Kidney (tissue), 14 donors: ENCODE data around the gene MTFR2. TPM values are rescaled to one million over a fixed set of nuclear protein-coding genes. Genes with fewer than 3 reads are reported as not detected.

Experiments used
- DNase-seq, 5 donors: peaks; one replicate each; pipeline ENCODE4 v3.0.0-alpha.2; 2013 to 2020
- FAIRE-seq: peaks from 2 replicates; lab custom pipeline; 2012; peaks lifted over from hg19 to GRCh38; lab: Jason Lieb, UNC
- H3K27ac ChIP-seq, 2 donors: one replicate each; pipeline ENCODE4 v1.7.0; 2013; ENCODE audit warnings: low read depth in 2 of 2, low read length in 2 of 2, inconsistent platforms in 1 of 2
- H3K27me3 ChIP-seq: one replicate; pipeline ENCODE4 v1.7.1; 2013; ENCODE audit warnings: low read length, inconsistent platforms; ENCODE audit not compliant: control insufficient read depth, insufficient read depth
- H3K36me3 ChIP-seq, 3 donors: one replicate each; pipeline versions ENCODE4 v1.7.0 to v1.7.1; 2013; ENCODE audit warnings: low read length in 3 of 3, control low read depth in 1 of 3, inconsistent platforms in 1 of 3; ENCODE audit not compliant: insufficient read depth in 3 of 3, control insufficient read depth in 2 of 3
- H3K4me1 ChIP-seq, 3 donors: one replicate each; pipeline versions ENCODE4 v1.7.0 to v1.7.1; 2013; ENCODE audit warnings: low read length in 3 of 3, inconsistent platforms in 1 of 3, low read depth in 1 of 3; ENCODE audit not compliant: control insufficient read depth in 2 of 3, insufficient read depth in 2 of 3
- H3K4me3 ChIP-seq, 3 donors: one replicate each; pipeline versions ENCODE4 v1.7.0 to v1.8.1; 2013; ENCODE audit warnings: low read length in 3 of 3, control low read depth in 1 of 3, inconsistent platforms in 1 of 3
- H3K9ac ChIP-seq, 3 donors: one replicate each; pipeline versions ENCODE4 v1.7.0 to v1.7.1; 2013; ENCODE audit warnings: low read length in 3 of 3, control low read depth in 1 of 3, inconsistent platforms in 1 of 3
- H3K9me3 ChIP-seq, 3 donors: one replicate each; pipeline versions ENCODE4 v1.7.0 to v1.7.1; 2013; ENCODE audit warnings: low read length in 3 of 3, control low read depth in 1 of 3, inconsistent platforms in 1 of 3; ENCODE audit not compliant: control insufficient read depth in 2 of 3, insufficient read depth in 1 of 3
- CTCF ChIP-seq: IDR thresholded peaks from 3 replicates; pipeline ENCODE4 v1.5.1; 2012; ENCODE audit warnings: mild to moderate bottlenecking, moderate library complexity, borderline replicate concordance; ENCODE audit not compliant: insufficient read depth; ENCODE audit errors: extremely low read depth
- intact Hi-C: fragments of 100-400 bp; cut with DNase I; formaldehyde crosslinking; loops from one replicate; pipeline ENCODE4 v1.11.1; 2022
- polyA plus RNA-seq: library from polyadenylated mRNA; stranded (reverse); fragments of 350-450 nt; fragmentation: Illumina TruSeq; extraction: RNeasy Lipid Tissue Mini Kit (QIAGEN cat#74804); gene quantifications from one replicate; pipeline ENCODE4 v1.2.3, GENCODE V29; 2014; ENCODE audit warnings: low read depth, low replicate concordance; ENCODE audit not compliant: insufficient read depth
- total RNA-seq: library from RNA; stranded (reverse); fragmentation: NEBNext Ultra II Directional; extraction: Animal tissue kit (Norgen Biotek cat#: 25700); gene quantifications from one replicate; pipeline ENCODE4 v1.2.1, GENCODE V29; 2021
- donor health status: control.
- donor health status: control.
- donor health status: control.
- donor health status: control.
- donor health status: control.
- donor health status: DM: yes; HTN: yes; CAD: no.
- donor health status: Normal renal cell carcinoma (clear cell type).

Gene MTFR2
- total and polyA plus RNA-seq, 2 donors from 2014 or later: 0.65 to 1.3 TPM

GRCh38 chr6:136254851-136255466, 4.8 kb upstream of the MTFR2 start:
- H3K27me3 ChIP-seq: no peaks in the 10 kb centered on the region
- H3K36me3 ChIP-seq: peaks cover 0 to 17% (median 2%) of the 10 kb centered on the region in 3 donors
- H3K9ac ChIP-seq: no peak overlapping the region
- no peak overlapping the region for H3K27ac ChIP-seq
- no peak overlapping the region for H3K4me3 ChIP-seq
- no peak for DNase-seq
- H3K9me3 ChIP-seq: no peaks in the 10 kb centered on the region
- intact Hi-C loops: no loop called here
- no peak for FAIRE-seq
- peaks cover 0 to 6% (median 5%) of the 10 kb centered on the region in 3 donors for H3K4me1 ChIP-seq
- no peak for TF ChIP-seq CTCF

GRCh38 chr6:136253734-136254133, 3.6 kb upstream of the MTFR2 start:
- Histone ChIP-seq H3K9me3 (no peaks in the 10 kb centered on the region), H3K9ac (no peak overlapping the region), H3K27me3 (no peaks in the 10 kb centered on the region), H3K36me3 (peaks cover 0 to 10% (median 2%) of the 10 kb centered on the region in 3 donors), H3K4me3 (no peak overlapping the region), H3K27ac (no peak overlapping the region), H3K4me1 (peaks cover 0 to 8% (median 6%) of the 10 kb centered on the region in 3 donors)
- no peak for TF ChIP-seq CTCF
- DNase-seq (no peak), FAIRE-seq (no peak)
- intact Hi-C loops: no loop called here

GRCh38 chr6:136252441-136252840, 2.3 kb upstream of the MTFR2 start:
- no peaks in the 10 kb centered on the region for H3K9me3 ChIP-seq
- H3K27ac ChIP-seq: no peak overlapping the region
- peaks cover 0 to 8% (median 6%) of the 10 kb centered on the region in 3 donors for H3K4me1 ChIP-seq
- no peaks in the 10 kb centered on the region for H3K27me3 ChIP-seq
- no peak for TF ChIP-seq CTCF
- H3K4me3 ChIP-seq: no peak overlapping the region
- FAIRE-seq: no peak
- intact Hi-C loops: no loop called here
- DNase-seq: no peak
- peaks cover 0 to 3% (median 0%) of the 10 kb centered on the region in 3 donors for H3K36me3 ChIP-seq
- H3K9ac ChIP-seq: no peak overlapping the region

- FAIRE-seq (no peak), DNase-seq (peak in 2 of 5 donors; percentile 14 to 19)
- intact Hi-C loops: no loop called here
- H3K4me3 ChIP-seq: peak overlapping the region in 1 of 3 donors; percentile 84
- H3K27me3 ChIP-seq: no peaks in the 10 kb centered on the region
- no peak overlapping the region for H3K9ac ChIP-seq
- TF ChIP-seq CTCF: no peak
- H3K27ac ChIP-seq: no peak overlapping the region
- peaks cover 0 to 8% (median 6%) of the 10 kb centered on the region in 3 donors for H3K4me1 ChIP-seq
- no peaks in the 10 kb centered on the region for H3K36me3 ChIP-seq
- H3K9me3 ChIP-seq: no peaks in the 10 kb centered on the region
Observed at GRCh38 chr6:136251394-136251793, 1.3 kb upstream of the MTFR2 start.
